GM12878 (cell line): ENCODE measurements around the gene BBOX1.

Experiments used
- CREM ChIP-seq: IDR thresholded peaks from 2 replicates; pipeline ENCODE4 v1.6.1; 2014; ENCODE audit warnings: antibody characterized with exemption, low read depth
- KDM1A ChIP-seq: fragments of 200-600 bp; sonication (generic); IDR thresholded peaks from 2 replicates; pipeline ENCODE4 v1.6.1; 2016; ENCODE audit warnings: borderline replicate concordance
- RFX5 ChIP-seq: IDR thresholded peaks from 2 replicates; pipeline ENCODE4 v1.6.1; 2011; ENCODE audit warnings: low read depth, low read length, improper control_type of control experiment
- SUZ12 ChIP-seq: fragments of 200-600 bp; sonication (generic); IDR thresholded peaks from one replicate; pipeline ENCODE4 v1.6.1; 2018; ENCODE audit warnings: antibody characterized with exemption, mild to moderate bottlenecking; ENCODE audit not compliant: unreplicated experiment
- TF ChIP-seq, protein P1 (sequence below): IDR thresholded peaks from 2 replicates; pipeline ENCODE4 v1.6.1; 2012; ENCODE audit warnings: low read depth, low read length, improper control_type of control experiment
- TF ChIP-seq, protein P2 (sequence below): IDR thresholded peaks from 2 replicates; pipeline ENCODE4 v1.6.1; 2012; ENCODE audit warnings: low read length, inconsistent platforms
- TF ChIP-seq, protein P3 (sequence below), 3 experiments: IDR thresholded peaks in 2 of 3; conservative IDR thresholded peaks in 1 of 3; 2 replicates each; pipeline ENCODE4 v1.5.1; 2011; ENCODE audit warnings: low read depth in 3 of 3, low read length in 3 of 3, mild to moderate bottlenecking in 3 of 3, control low read depth in 2 of 3, moderate library complexity in 2 of 3, inconsistent platforms in 1 of 3, mixed read lengths in 1 of 3; ENCODE audit not compliant: control insufficient read depth in 2 of 3, insufficient read depth in 1 of 3; ENCODE audit errors: extremely low read depth in 1 of 3

DNA sequence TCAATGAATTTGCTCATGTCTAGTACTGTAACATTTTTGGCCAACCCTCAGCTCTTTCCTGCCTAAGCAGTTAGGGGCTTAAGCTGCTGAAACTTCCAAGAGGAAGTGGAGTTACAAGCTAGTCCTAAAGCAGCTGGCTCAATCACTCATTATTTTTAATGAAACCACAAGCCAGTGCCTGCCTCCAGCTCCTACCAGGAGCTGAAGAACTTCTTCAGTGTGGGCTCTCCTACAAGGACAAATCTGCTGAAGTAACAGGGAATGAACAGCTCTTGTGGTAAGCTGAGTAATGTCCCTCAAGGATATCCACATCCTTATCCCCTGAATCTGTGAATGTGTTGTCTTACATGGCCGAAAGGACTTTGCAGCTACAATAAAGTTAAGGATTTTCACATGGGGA, 112.5 kb downstream of the BBOX1 start:
- no peak for TF ChIP-seq KDM1A
- TF ChIP-seq SUZ12, result no peak
- no peak for TF ChIP-seq CREM
- TF ChIP-seq, protein P1, sequence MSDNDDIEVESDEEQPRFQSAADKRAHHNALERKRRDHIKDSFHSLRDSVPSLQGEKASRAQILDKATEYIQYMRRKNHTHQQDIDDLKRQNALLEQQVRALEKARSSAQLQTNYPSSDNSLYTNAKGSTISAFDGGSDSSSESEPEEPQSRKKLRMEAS, result no peak
- TF ChIP-seq RFX5, result no peak
- TF ChIP-seq, protein P2, sequence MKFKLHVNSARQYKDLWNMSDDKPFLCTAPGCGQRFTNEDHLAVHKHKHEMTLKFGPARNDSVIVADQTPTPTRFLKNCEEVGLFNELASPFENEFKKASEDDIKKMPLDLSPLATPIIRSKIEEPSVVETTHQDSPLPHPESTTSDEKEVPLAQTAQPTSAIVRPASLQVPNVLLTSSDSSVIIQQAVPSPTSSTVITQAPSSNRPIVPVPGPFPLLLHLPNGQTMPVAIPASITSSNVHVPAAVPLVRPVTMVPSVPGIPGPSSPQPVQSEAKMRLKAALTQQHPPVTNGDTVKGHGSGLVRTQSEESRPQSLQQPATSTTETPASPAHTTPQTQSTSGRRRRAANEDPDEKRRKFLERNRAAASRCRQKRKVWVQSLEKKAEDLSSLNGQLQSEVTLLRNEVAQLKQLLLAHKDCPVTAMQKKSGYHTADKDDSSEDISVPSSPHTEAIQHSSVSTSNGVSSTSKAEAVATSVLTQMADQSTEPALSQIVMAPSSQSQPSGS, result no peak
- TF ChIP-seq, protein P3, sequence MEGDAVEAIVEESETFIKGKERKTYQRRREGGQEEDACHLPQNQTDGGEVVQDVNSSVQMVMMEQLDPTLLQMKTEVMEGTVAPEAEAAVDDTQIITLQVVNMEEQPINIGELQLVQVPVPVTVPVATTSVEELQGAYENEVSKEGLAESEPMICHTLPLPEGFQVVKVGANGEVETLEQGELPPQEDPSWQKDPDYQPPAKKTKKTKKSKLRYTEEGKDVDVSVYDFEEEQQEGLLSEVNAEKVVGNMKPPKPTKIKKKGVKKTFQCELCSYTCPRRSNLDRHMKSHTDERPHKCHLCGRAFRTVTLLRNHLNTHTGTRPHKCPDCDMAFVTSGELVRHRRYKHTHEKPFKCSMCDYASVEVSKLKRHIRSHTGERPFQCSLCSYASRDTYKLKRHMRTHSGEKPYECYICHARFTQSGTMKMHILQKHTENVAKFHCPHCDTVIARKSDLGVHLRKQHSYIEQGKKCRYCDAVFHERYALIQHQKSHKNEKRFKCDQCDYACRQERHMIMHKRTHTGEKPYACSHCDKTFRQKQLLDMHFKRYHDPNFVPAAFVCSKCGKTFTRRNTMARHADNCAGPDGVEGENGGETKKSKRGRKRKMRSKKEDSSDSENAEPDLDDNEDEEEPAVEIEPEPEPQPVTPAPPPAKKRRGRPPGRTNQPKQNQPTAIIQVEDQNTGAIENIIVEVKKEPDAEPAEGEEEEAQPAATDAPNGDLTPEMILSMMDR (IDR thresholded peaks at IDR 0.05 in 2 of 3, conservative IDR thresholded peaks at IDR 0.05 in 1 of 3; ENCODE audit: control insufficient read depth in 2 of 3, extremely low read depth in 1 of 3, insufficient read depth in 1 of 3, low read depth in 3 of 3, low read length in 3 of 3), result no peak
